Endodermal cell (in vitro differentiated cells): ENCODE measurements around the gene TMPRSS11A. TPM values are rescaled to one million over a fixed set of nuclear protein-coding genes. Genes with fewer than 3 reads are reported as not detected.

Experiments used
- DNase-seq: peaks from one replicate; pipeline ENCODE4 v3.0.0-alpha.2; 2017
- H3K27ac ChIP-seq: 2 replicates; pipeline ENCODE4 v1.5.1; 2013; ENCODE audit warnings: mild to moderate bottlenecking, low read depth, low read length, moderate library complexity
- H3K27me3 ChIP-seq: 2 replicates; pipeline ENCODE4 v1.6.1; 2013; ENCODE audit warnings: mild to moderate bottlenecking, low read length, moderate library complexity; ENCODE audit not compliant: insufficient read depth, control insufficient read depth, poor library complexity, severe bottlenecking
- H3K36me3 ChIP-seq: 2 replicates; pipeline ENCODE4 v1.7.0; 2013; ENCODE audit warnings: mild to moderate bottlenecking, low read length, moderate library complexity; ENCODE audit not compliant: control insufficient read depth, insufficient read depth
- H3K4me1 ChIP-seq: one replicate; pipeline ENCODE4 v1.7.0; 2013; ENCODE audit warnings: low read length; ENCODE audit not compliant: control insufficient read depth, insufficient read depth
- H3K4me3 ChIP-seq: 2 replicates; pipeline ENCODE4 v1.5.1; 2013; ENCODE audit warnings: mild to moderate bottlenecking, low read length, moderate library complexity
- H3K9ac ChIP-seq: 2 replicates; pipeline ENCODE4 v1.6.1; 2013; ENCODE audit warnings: mild to moderate bottlenecking, low read length, moderate library complexity; ENCODE audit not compliant: poor library complexity, severe bottlenecking; ENCODE audit errors: extremely low read depth
- H3K9me3 ChIP-seq: 2 replicates; pipeline ENCODE4 v1.6.1; 2013; ENCODE audit warnings: mild to moderate bottlenecking, low read length, moderate library complexity; ENCODE audit not compliant: control insufficient read depth
- H3K27ac Mint-ChIP-seq: 2 replicates; pipeline ENCODE4 v1.8.0; 2020; ENCODE audit warnings: mixed read lengths
- H3K27me3 Mint-ChIP-seq: 2 replicates; pipeline ENCODE4 v1.8.0; 2021; ENCODE audit warnings: mild to moderate bottlenecking, mixed read lengths; ENCODE audit not compliant: insufficient read depth
- H3K36me3 Mint-ChIP-seq: 2 replicates; pipeline ENCODE4 v1.8.0; 2020; ENCODE audit warnings: low read depth, mixed read lengths
- H3K4me1 Mint-ChIP-seq: 2 replicates; pipeline ENCODE4 v1.8.0; 2020; ENCODE audit warnings: mixed read lengths
- H3K4me3 Mint-ChIP-seq: 2 replicates; pipeline ENCODE4 v1.8.0; 2020; ENCODE audit warnings: mild to moderate bottlenecking, moderate library complexity, mixed read lengths
- H3K9me3 Mint-ChIP-seq: 2 replicates; pipeline ENCODE4 v1.8.0; 2020; ENCODE audit warnings: mild to moderate bottlenecking, mixed read lengths
- CTCF ChIP-seq: fragments of 200-600 bp; sonication (generic); conservative IDR thresholded peaks from 2 replicates; pipeline ENCODE4 v1.5.0; 2021; ENCODE audit warnings: antibody characterized with exemption, mild to moderate bottlenecking
- WGBS, 2 experiments: methylation state at CpG; one replicate each; pipeline versions ENCODE4 v1.1.5 to v1.1.7; 2013; ENCODE audit warnings: missing lambda C conversion rate in 2 of 2, mixed read lengths in 1 of 2; ENCODE audit not compliant: insufficient coverage in 1 of 2, insufficient read length in 1 of 2; 5-methylcytosine and 5-hydroxymethylcytosine counted together
- total RNA-seq, 2 donors: library from RNA; stranded (reverse); fragmentation: NEBNext Ultra II Directional in 1 of 2; extraction: Animal tissue kit (Norgen Biotek cat#: 25700) in 1 of 2; gene quantifications; 2 replicates in 1 of 2; 3 replicates in 1 of 2; pipeline ENCODE4 v1.2.1, GENCODE V29; 2021

TMPRSS11A gene
- total RNA-seq, 2 donors from 2014 or later, result not detected

GRCh38 chr4:67996127-67996526 is 32.8 kb upstream of the TMPRSS11A start:
- H3K27ac Mint-ChIP-seq, result no peak overlapping the region
- Histone ChIP-seq H3K9me3 (no peaks in the 10 kb centered on the region), H3K9ac (no peak overlapping the region), H3K4me1 (no peaks in the 10 kb centered on the region), H3K27me3 (peaks cover 5% of the 10 kb centered on the region), H3K27ac (no peak overlapping the region), H3K36me3 (no peaks in the 10 kb centered on the region), H3K4me3 (no peak overlapping the region)
- DNase-seq, result no peak
- H3K4me1 Mint-ChIP-seq, result no peaks in the 10 kb centered on the region
- TF ChIP-seq CTCF, result no peak
- H3K36me3 Mint-ChIP-seq, result no peaks in the 10 kb centered on the region
- no peaks in the 10 kb centered on the region for H3K9me3 Mint-ChIP-seq
- H3K27me3 Mint-ChIP-seq, result no peaks in the 10 kb centered on the region
- H3K4me3 Mint-ChIP-seq, result no peak overlapping the region
- WGBS, 2 experiments, result 100% methylated on average over 1 of the region's 1 CpG; no CpG with 5 or more reads in 1 of the 2 experiments

GRCh38 chr4:67988991-67989390 is 25.7 kb upstream of the TMPRSS11A start:
- H3K4me3 ChIP-seq, result no peak overlapping the region
- Mint-ChIP-seq H3K27me3 (no peaks in the 10 kb centered on the region), H3K4me1 (no peaks in the 10 kb centered on the region), H3K27ac (no peak overlapping the region), H3K36me3 (no peaks in the 10 kb centered on the region), H3K4me3 (no peak overlapping the region), H3K9me3 (no peaks in the 10 kb centered on the region)
- H3K27me3 ChIP-seq, result no peaks in the 10 kb centered on the region
- no peaks in the 10 kb centered on the region for H3K36me3 ChIP-seq
- DNase-seq, result no peak
- no peaks in the 10 kb centered on the region for H3K4me1 ChIP-seq
- TF ChIP-seq CTCF, result no peak
- no peaks in the 10 kb centered on the region for H3K9me3 ChIP-seq
- no peak overlapping the region for H3K9ac ChIP-seq
- H3K27ac ChIP-seq, result no peak overlapping the region
- 95 to 100% methylated on average over 3 to 5 of the region's 5 CpGs for WGBS, 2 experiments

- Mint-ChIP-seq H3K27me3 (no peaks in the 10 kb centered on the region), H3K36me3 (no peaks in the 10 kb centered on the region), H3K4me1 (no peaks in the 10 kb centered on the region), H3K27ac (no peak overlapping the region), H3K4me3 (no peak overlapping the region), H3K9me3 (peaks cover 2% of the 10 kb centered on the region)
- Histone ChIP-seq H3K27me3 (no peaks in the 10 kb centered on the region), H3K9ac (no peak overlapping the region), H3K9me3 (no peaks in the 10 kb centered on the region), H3K4me3 (no peak overlapping the region), H3K4me1 (no peaks in the 10 kb centered on the region), H3K36me3 (no peaks in the 10 kb centered on the region), H3K27ac (no peak overlapping the region)
- no peak for DNase-seq
- no peak for TF ChIP-seq CTCF
- WGBS, 2 experiments, result 33 to 41% methylated on average over 2 of the region's 2 CpGs
Observed at GRCh38 chr4:67983333-67983732, 20.0 kb upstream of the TMPRSS11A start.
